ENCODE data around the gene CPLANE1. TPM values are rescaled to one million over a fixed set of nuclear protein-coding genes. Genes with fewer than 3 reads are reported as not detected.
"Not testable (repeated sequence)": the region's sequence is repeated elsewhere in the genome, so short reads cannot be mapped to it uniquely, and the experiment has no call there.

Gene CPLANE1
- total and polyA plus RNA-seq, 2 donors (not counting 3 experiments of a cell fraction or from before 2014, with no cell fraction given) = 4.6 to 21.5 TPM

DNA sequence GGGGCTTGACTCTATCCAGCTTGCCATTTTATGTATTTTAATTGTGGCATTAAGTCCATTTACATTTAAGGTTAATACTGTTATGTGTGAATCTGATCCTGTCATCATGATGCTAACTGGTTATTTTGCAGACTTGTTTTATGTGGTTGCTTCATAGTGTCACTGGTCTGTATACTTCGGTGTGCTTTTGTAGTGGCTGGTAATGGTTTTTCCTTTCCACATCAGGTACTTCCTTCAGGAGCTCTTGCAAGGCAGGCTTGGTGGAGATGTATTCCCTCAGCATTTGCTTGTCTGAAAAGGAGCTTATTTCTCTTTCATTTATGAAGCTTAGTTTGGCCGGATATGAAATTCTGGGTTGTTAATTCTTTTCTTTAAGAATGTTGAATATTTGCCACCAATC lies 145.9 kb downstream of the CPLANE1 start:
- DNase-seq (ENCODE audit: low read depth, low spot score) (no peak), FAIRE-seq (no peak)
- H3K9me1 ChIP-seq (replicated peaks; ENCODE audit: control insufficient read depth, extremely low read depth, insufficient read depth, low read length) = no peaks in the 10 kb centered on the region
- H3K36me3 ChIP-seq (ENCODE audit: control insufficient read depth in 2 of 2, extremely low read depth in 1 of 2, insufficient read depth in 2 of 2, low read length in 2 of 2) = peaks cover 0 to 3% of the 10 kb centered on the region in 2 experiments
- no peak overlapping the region for H3K27ac ChIP-seq (ENCODE audit: insufficient read depth, low read depth, low read length)
- no peaks in the 10 kb centered on the region for H4K20me1 ChIP-seq (replicated peaks; ENCODE audit: control insufficient read depth, extremely low read depth, insufficient read depth, low read length)
- no peak overlapping the region for H3K9ac ChIP-seq (replicated peaks; ENCODE audit: extremely low read depth, insufficient read depth, low read length)
- no peak overlapping the region for H3K4me2 ChIP-seq (ENCODE audit: insufficient read depth, low read length)
- H2AFZ ChIP-seq (ENCODE audit: low read depth, low read length) = no peak overlapping the region
- ChIA-PET POLR2A (no interaction called here), CTCF (no interaction called here)
- no peaks in the 10 kb centered on the region for H3K27me3 ChIP-seq (ENCODE audit: control insufficient read depth in 2 of 2, insufficient read depth in 2 of 2, low read length in 2 of 2)
- intact Hi-C loops (cut with micrococcal nuclease) (no loop called here), dilution Hi-C loops (cut with MboI; ENCODE audit: extremely low pct_ligation_motif_present, low sequenced_read_pairs) (no loop called here)
- BruUV-seq (replicated peaks) = no TSS peak
- no peaks in the 10 kb centered on the region for H3K9me3 ChIP-seq (replicated peaks; ENCODE audit: control insufficient read depth, insufficient read depth, low read length)
- no peaks in the 10 kb centered on the region for H3K4me1 ChIP-seq (ENCODE audit: control insufficient read depth, extremely low read depth, insufficient read depth, low read length)
- TF ChIP-seq, protein P1, sequence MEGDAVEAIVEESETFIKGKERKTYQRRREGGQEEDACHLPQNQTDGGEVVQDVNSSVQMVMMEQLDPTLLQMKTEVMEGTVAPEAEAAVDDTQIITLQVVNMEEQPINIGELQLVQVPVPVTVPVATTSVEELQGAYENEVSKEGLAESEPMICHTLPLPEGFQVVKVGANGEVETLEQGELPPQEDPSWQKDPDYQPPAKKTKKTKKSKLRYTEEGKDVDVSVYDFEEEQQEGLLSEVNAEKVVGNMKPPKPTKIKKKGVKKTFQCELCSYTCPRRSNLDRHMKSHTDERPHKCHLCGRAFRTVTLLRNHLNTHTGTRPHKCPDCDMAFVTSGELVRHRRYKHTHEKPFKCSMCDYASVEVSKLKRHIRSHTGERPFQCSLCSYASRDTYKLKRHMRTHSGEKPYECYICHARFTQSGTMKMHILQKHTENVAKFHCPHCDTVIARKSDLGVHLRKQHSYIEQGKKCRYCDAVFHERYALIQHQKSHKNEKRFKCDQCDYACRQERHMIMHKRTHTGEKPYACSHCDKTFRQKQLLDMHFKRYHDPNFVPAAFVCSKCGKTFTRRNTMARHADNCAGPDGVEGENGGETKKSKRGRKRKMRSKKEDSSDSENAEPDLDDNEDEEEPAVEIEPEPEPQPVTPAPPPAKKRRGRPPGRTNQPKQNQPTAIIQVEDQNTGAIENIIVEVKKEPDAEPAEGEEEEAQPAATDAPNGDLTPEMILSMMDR (IDR thresholded peaks at IDR 0.05; ENCODE audit: extremely low read depth in 1 of 2, insufficient read depth in 1 of 2, low read depth in 1 of 2, low read length in 2 of 2) = no peak
- TF ChIP-seq JUN (IDR thresholded peaks at IDR 0.05; ENCODE audit: borderline replicate concordance, insufficient read depth, insufficient read length, low read depth) = no peak
- no peak for TF ChIP-seq FOS (IDR thresholded peaks at IDR 0.05; ENCODE audit: borderline replicate concordance, insufficient read depth, low read length)
- H3K79me2 ChIP-seq (ENCODE audit: control insufficient read depth, insufficient read depth, low read length) = no peaks in the 10 kb centered on the region
- H3K4me3 ChIP-seq (replicated peaks in 1 of 3; ENCODE audit: insufficient read depth in 1 of 3, low read depth in 1 of 3, low read length in 3 of 3) = no peak overlapping the region

DNA sequence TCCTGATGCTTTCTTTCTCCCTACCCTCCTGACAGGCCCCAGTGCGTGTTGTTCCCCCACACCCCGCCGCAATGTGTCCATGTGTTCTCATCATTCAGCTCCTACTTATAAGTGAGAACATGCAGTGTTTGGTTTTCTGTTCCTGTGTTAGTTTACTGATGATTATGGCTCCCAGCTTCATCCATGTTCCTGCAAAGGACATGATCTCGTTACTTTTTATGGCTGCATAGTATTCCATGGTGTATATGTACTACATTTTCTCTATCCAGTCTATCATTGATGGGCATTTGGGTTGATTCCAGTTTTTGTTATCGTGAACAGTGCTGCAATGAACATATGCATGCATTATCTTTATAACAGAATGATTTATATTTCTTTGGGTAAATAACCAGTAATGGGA lies 149.9 kb downstream of the CPLANE1 start:
- H3K4me3 ChIP-seq (replicated peaks in 1 of 3; ENCODE audit: insufficient read depth in 1 of 3, low read depth in 1 of 3, low read length in 3 of 3); FAIRE-seq; dilution Hi-C loops (cut with MboI; ENCODE audit: extremely low pct_ligation_motif_present, low sequenced_read_pairs); H3K36me3 ChIP-seq (ENCODE audit: control insufficient read depth in 2 of 2, extremely low read depth in 1 of 2, insufficient read depth in 2 of 2, low read length in 2 of 2); H3K27me3 ChIP-seq (ENCODE audit: control insufficient read depth in 2 of 2, insufficient read depth in 2 of 2, low read length in 2 of 2); H3K4me2 ChIP-seq (ENCODE audit: insufficient read depth, low read length); H3K27ac ChIP-seq (ENCODE audit: insufficient read depth, low read depth, low read length); H3K9me1 ChIP-seq (replicated peaks; ENCODE audit: control insufficient read depth, extremely low read depth, insufficient read depth, low read length); H2AFZ ChIP-seq (ENCODE audit: low read depth, low read length); POLR2A ChIA-PET; CTCF ChIA-PET; BruUV-seq (replicated peaks); H3K79me2 ChIP-seq (ENCODE audit: control insufficient read depth, insufficient read depth, low read length); H3K9me3 ChIP-seq (replicated peaks; ENCODE audit: control insufficient read depth, insufficient read depth, low read length); H4K20me1 ChIP-seq (replicated peaks; ENCODE audit: control insufficient read depth, extremely low read depth, insufficient read depth, low read length); H3K4me1 ChIP-seq (ENCODE audit: control insufficient read depth, extremely low read depth, insufficient read depth, low read length); intact Hi-C loops (cut with micrococcal nuclease); H3K9ac ChIP-seq (replicated peaks; ENCODE audit: extremely low read depth, insufficient read depth, low read length); DNase-seq (ENCODE audit: low read depth, low spot score): not testable (repeated sequence)

DNA sequence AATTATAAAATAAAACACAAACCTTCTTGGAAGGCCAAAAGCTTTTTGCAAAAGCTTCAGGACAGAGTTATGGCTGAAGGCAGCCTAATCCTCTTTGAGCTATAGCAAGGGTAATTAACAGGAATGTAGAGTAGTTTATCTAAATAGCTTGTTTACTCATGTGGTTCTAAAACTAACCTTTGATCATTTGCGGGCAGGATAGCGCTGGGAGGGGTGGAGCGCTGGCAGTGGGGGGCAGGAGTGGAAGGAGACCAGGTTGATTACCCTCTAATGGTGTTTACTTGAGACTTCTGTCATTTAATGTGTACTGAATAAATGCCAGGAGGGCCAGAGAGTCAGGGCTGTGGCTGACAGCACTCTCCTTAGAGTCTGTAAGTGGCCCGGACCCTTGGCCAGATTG lies 155.4 kb downstream of the CPLANE1 start:
- BruUV-seq (replicated peaks); FAIRE-seq; H3K9ac ChIP-seq (replicated peaks; ENCODE audit: extremely low read depth, insufficient read depth, low read length); H2AFZ ChIP-seq (ENCODE audit: low read depth, low read length); H3K27me3 ChIP-seq (ENCODE audit: control insufficient read depth in 2 of 2, insufficient read depth in 2 of 2, low read length in 2 of 2); H3K9me1 ChIP-seq (replicated peaks; ENCODE audit: control insufficient read depth, extremely low read depth, insufficient read depth, low read length); H3K9me3 ChIP-seq (replicated peaks; ENCODE audit: control insufficient read depth, insufficient read depth, low read length); DNase-seq (ENCODE audit: low read depth, low spot score); H3K4me2 ChIP-seq (ENCODE audit: insufficient read depth, low read length); POLR2A ChIA-PET; H3K36me3 ChIP-seq (ENCODE audit: control insufficient read depth in 2 of 2, extremely low read depth in 1 of 2, insufficient read depth in 2 of 2, low read length in 2 of 2); H3K79me2 ChIP-seq (ENCODE audit: control insufficient read depth, insufficient read depth, low read length); CTCF ChIA-PET; H3K4me1 ChIP-seq (ENCODE audit: control insufficient read depth, extremely low read depth, insufficient read depth, low read length); H4K20me1 ChIP-seq (replicated peaks; ENCODE audit: control insufficient read depth, extremely low read depth, insufficient read depth, low read length); H3K27ac ChIP-seq (ENCODE audit: insufficient read depth, low read depth, low read length); dilution Hi-C loops (cut with MboI; ENCODE audit: extremely low pct_ligation_motif_present, low sequenced_read_pairs); H3K4me3 ChIP-seq (replicated peaks in 1 of 3; ENCODE audit: insufficient read depth in 1 of 3, low read depth in 1 of 3, low read length in 3 of 3); intact Hi-C loops (cut with micrococcal nuclease): not testable (repeated sequence)
